ENCODE measurements around the gene PCSK5. TPM values are rescaled to one million over a fixed set of nuclear protein-coding genes. Genes with fewer than 3 reads are reported as not detected.
A peak's percentile ranks its signal among the peaks of the same experiment; 100 is the strongest.

PCSK5 gene
- total RNA-seq, 2 donors from 2014 or later = 2.4 to 32.2 TPM

DNA sequence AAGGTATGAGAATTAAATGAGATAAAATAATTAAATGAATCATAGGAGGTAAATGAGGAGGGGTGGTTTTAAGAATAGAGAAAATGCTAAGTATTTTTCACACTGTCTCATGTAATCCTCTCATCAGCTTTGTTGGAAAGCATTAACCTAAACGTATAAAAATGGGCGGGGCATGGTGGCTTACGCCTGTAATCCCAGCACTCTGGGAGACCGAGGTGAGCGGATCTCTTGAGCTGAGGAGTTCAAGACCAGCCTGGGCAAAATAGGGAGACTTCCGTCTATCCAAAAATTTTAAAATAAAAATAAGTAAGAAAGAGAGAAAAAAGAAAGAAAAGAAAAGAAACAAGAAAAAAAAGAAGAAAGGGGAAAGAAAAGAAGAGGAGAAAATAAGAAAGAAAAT lies 505.7 kb downstream of the PCSK5 start:
- DNase-seq (ENCODE audit: low spot score) = no peak
- Histone ChIP-seq H3K27ac (no peak overlapping the region), H3K36me3 (no peaks in the 10 kb centered on the region), H3K9me3 (no peaks in the 10 kb centered on the region), H3K4me1 (replicated peaks) (no peaks in the 10 kb centered on the region), H3K27me3 (replicated peaks; ENCODE audit: insufficient read depth) (no peaks in the 10 kb centered on the region), H3K4me3 (no peak overlapping the region)
- TF ChIP-seq POLR2AphosphoS5 (IDR thresholded peaks at IDR 0.05) (no peak), POLR2A (IDR thresholded peaks at IDR 0.05) (no peak)
- TF ChIP-seq, protein P1, sequence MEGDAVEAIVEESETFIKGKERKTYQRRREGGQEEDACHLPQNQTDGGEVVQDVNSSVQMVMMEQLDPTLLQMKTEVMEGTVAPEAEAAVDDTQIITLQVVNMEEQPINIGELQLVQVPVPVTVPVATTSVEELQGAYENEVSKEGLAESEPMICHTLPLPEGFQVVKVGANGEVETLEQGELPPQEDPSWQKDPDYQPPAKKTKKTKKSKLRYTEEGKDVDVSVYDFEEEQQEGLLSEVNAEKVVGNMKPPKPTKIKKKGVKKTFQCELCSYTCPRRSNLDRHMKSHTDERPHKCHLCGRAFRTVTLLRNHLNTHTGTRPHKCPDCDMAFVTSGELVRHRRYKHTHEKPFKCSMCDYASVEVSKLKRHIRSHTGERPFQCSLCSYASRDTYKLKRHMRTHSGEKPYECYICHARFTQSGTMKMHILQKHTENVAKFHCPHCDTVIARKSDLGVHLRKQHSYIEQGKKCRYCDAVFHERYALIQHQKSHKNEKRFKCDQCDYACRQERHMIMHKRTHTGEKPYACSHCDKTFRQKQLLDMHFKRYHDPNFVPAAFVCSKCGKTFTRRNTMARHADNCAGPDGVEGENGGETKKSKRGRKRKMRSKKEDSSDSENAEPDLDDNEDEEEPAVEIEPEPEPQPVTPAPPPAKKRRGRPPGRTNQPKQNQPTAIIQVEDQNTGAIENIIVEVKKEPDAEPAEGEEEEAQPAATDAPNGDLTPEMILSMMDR (IDR thresholded peaks at IDR 0.05) = no peak
- intact Hi-C loops (cut with DNase I) = loop anchor here (10.0 kb wide), 1 partner anchor 501 kb away; the partner anchor contains the start of gene PCSK5
- 88% methylated on average over 6 of the region's 6 CpGs for WGBS

DNA sequence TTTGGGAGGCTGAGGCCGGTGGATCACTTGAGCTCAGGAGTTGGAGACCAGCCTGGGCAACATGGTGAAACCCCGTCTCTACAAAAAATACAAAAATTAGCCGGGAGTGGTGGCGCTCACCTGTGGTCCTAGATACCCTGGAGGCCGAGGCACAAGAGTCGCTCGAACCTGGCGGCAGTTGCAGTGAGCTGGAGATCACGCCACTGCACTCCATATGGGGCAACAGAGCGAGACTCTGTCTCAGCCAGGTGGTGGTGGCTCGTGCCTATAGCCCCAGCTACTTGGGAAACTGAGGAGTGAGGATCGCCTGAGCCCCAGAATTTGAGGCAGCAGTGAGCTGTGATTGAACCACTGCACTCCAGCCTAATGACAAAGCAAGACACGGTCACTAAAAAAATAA lies 506.1 kb downstream of the PCSK5 start:
- intact Hi-C loops (cut with DNase I) = loop anchor here (10.0 kb wide), 1 partner anchor 502 kb away; the partner anchor contains the start of gene PCSK5

DNA sequence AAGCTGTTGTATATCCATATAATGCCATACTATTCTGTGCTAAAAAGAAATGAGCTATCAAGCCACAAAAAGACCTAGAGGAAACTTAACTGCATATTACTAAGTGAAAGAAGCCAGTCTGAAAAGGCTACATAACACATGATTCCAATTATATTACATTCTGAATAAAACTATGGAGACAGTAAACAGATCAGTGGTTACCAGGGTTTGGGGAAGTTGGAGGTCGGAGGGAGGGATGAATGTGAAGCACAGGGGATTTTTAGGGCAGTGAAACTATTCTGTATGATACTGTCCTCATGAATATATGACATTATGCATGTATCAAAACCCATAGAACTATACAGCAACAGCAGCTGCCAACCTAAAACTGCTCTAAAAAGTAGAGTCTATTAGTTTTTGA lies 509.4 kb downstream of the PCSK5 start:
- H3K36me3 ChIP-seq = no peaks in the 10 kb centered on the region
- H3K4me1 ChIP-seq (replicated peaks) = peaks cover 4% of the 10 kb centered on the region
- no peak for TF ChIP-seq POLR2A (IDR thresholded peaks at IDR 0.05)
- intact Hi-C loops (cut with DNase I) = loop anchor here (10.0 kb wide), 1 partner anchor 505 kb away; the partner anchor contains the start of gene PCSK5
- no peak overlapping the region for H3K27ac ChIP-seq
- H3K9me3 ChIP-seq = no peaks in the 10 kb centered on the region
- WGBS = 84% methylated on average over 1 of the region's 1 CpG
- DNase-seq (ENCODE audit: low spot score) = no peak
- no peaks in the 10 kb centered on the region for H3K27me3 ChIP-seq (replicated peaks; ENCODE audit: insufficient read depth)
- no peak overlapping the region for H3K4me3 ChIP-seq

More for the DNA sequence above, 506.1 kb downstream of the PCSK5 start:
- DNase-seq (ENCODE audit: low spot score) = no peak
- no peak for TF ChIP-seq POLR2A (IDR thresholded peaks at IDR 0.05)
- TF ChIP-seq POLR2AphosphoS5 (IDR thresholded peaks at IDR 0.05) = no peak
- TF ChIP-seq, protein P1 (IDR thresholded peaks at IDR 0.05) = no peak
- Histone ChIP-seq H3K36me3 (no peaks in the 10 kb centered on the region), H3K27ac (no peak overlapping the region), H3K9me3 (no peaks in the 10 kb centered on the region), H3K4me3 (no peak overlapping the region), H3K27me3 (replicated peaks; ENCODE audit: insufficient read depth) (no peaks in the 10 kb centered on the region), H3K4me1 (replicated peaks) (peaks cover under 1% of the 10 kb centered on the region)
- WGBS = 96% methylated on average over 13 of the region's 13 CpGs

DNA sequence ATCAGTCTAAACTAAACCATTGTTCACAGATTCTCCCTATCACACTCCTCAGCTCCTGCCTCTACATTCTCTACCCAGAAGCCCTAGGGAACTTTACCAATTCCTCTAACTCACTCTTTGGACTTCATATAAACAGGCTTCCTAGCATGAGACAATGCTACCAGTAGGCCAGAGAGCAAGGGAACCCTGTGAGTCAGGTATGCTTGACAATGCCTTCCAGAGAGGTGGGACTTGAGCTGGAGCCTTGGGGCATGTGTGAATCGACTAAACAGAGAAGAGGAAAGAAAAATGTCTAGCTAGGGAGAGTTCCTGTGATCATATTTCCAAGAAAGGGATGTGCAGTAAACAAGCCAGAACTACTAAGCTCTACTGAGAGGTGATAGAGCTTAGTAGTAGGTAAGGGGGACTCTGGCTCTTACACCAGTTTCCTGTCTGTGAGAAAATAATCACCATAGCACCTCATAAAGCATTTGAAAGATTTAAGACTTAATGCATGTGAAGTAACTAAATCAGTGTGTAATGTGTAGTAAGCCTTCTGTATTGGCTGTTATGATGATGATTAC lies 510.1 kb downstream of the PCSK5 start:
- no peak for DNase-seq (ENCODE audit: low spot score)
- Histone ChIP-seq H3K36me3 (no peaks in the 10 kb centered on the region), H3K27ac (no peak overlapping the region), H3K4me3 (no peak overlapping the region), H3K9me3 (no peaks in the 10 kb centered on the region), H3K4me1 (replicated peaks) (peaks cover 4% of the 10 kb centered on the region), H3K27me3 (replicated peaks; ENCODE audit: insufficient read depth) (no peaks in the 10 kb centered on the region)
- WGBS = 12% methylated on average over 1 of the region's 1 CpG
- intact Hi-C loops (cut with DNase I) = no loop called here
- TF ChIP-seq POLR2AphosphoS5 (IDR thresholded peaks at IDR 0.05) = no peak
- TF ChIP-seq, protein P1 (IDR thresholded peaks at IDR 0.05) = no peak
- TF ChIP-seq POLR2A (IDR thresholded peaks at IDR 0.05) = no peak

DNA sequence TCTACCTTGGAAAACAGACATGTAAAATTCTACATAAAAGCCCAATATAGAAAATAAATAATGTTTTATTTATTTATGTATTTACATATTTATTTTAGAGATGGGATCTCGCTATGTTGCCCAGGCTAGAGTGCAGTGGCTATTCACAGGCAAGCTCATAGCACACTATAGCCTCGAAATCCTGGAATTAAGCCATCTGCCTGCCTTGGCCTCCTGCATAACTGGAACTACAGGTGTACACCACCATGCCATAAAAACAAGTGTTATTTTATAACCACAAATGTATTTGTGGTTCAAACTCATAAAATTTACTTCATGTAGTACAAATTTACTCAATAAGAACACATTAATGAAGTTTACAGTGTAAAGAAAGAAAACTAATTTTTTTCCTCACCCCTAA lies 510.7 kb downstream of the PCSK5 start:
- Histone ChIP-seq H3K36me3 (no peaks in the 10 kb centered on the region), H3K27me3 (replicated peaks; ENCODE audit: insufficient read depth) (no peaks in the 10 kb centered on the region), H3K9me3 (no peaks in the 10 kb centered on the region), H3K4me1 (replicated peaks) (peaks cover 4% of the 10 kb centered on the region), H3K27ac (peak overlapping the region in 1 of 2 donors; percentile 66), H3K4me3 (no peak overlapping the region)
- DNase-seq (ENCODE audit: low spot score) = peak; percentile 32
- intact Hi-C loops (cut with DNase I) = no loop called here
- 64% methylated on average over 2 of the region's 2 CpGs for WGBS
- TF ChIP-seq, protein P1 (IDR thresholded peaks at IDR 0.05) = no peak
- no peak for TF ChIP-seq POLR2A (IDR thresholded peaks at IDR 0.05)
- TF ChIP-seq POLR2AphosphoS5 (IDR thresholded peaks at IDR 0.05) = peak; percentile 61

All from prostate gland (tissue), 2 donors.